K562 (cell line): ENCODE measurements around the gene PELI2. TPM values are rescaled to one million over a fixed set of nuclear protein-coding genes. Genes with fewer than 3 reads are reported as not detected.

ENCODE experiments used
- ATAC-seq: fragments of 200-7000 bp; cut with Tn5 transposase; 3 replicates; pipeline ENCODE4 v1.9.1; 2020; ENCODE audit warnings: moderate library complexity
- BruUV-seq: library from RNA; stranded (reverse); fragments of 400-500 nt; replicated peaks from 2 replicates; lab custom pipeline; 2021; lab: Mats Ljungman, UMichigan
- CTCF ChIA-PET: fragments of 300-600 bp; formaldehyde crosslinking; extraction: SDS; loops from one replicate; lab custom pipeline; 2021; ENCODE audit warnings: low intra/inter-chr PET ratio; lab: Yijun Ruan, JAX
- POLR2A ChIA-PET: fragments of 300-600, 350-650 bp; sonication (Branson Sonifier 250); formaldehyde crosslinking; extraction: SDS; loops from one replicate; lab custom pipeline; 2021; ENCODE audit warnings: antibody characterized with exemption, inconsistent platforms; lab: Yijun Ruan, JAX
- DNase-seq, 4 experiments: peaks; one replicate each; pipeline versions ENCODE4 v3.0.0 to v3.0.0-alpha.2; 2011 to 2018; ENCODE audit warnings: low spot score in 3 of 4, mixed read lengths in 3 of 4; ENCODE audit errors: extremely low read depth in 1 of 4
- FAIRE-seq: peaks from 2 replicates; lab custom pipeline; 2011; peaks lifted over from hg19 to GRCh38; lab: Jason Lieb, UNC
- H2AFZ ChIP-seq: 2 replicates; pipeline ENCODE4 v1.6.0; 2011; ENCODE audit warnings: low read depth, low read length, control low read depth, inconsistent platforms
- H3K27ac ChIP-seq: fragments of 200-600 bp; 3 replicates; pipeline ENCODE4 v1.8.0; 2011; ENCODE audit warnings: low read depth, mild to moderate bottlenecking, control low read depth, inconsistent platforms, low read length, moderate library complexity, mixed read lengths; ENCODE audit errors: extremely low read depth
- H3K27me3 ChIP-seq, 2 experiments: fragments of 300-600 bp in 1 of 2; 2 replicates in 1 of 2; 3 replicates in 1 of 2; pipeline versions ENCODE4 v1.6.0 to v1.8.0; 2011; ENCODE audit warnings: inconsistent platforms in 2 of 2, low read length in 2 of 2, mild to moderate bottlenecking in 1 of 2, mixed read lengths in 1 of 2, moderate library complexity in 1 of 2; ENCODE audit not compliant: control insufficient read depth in 2 of 2, insufficient read depth in 2 of 2
- H3K36me3 ChIP-seq: fragments of 300-600 bp; 3 replicates; pipeline ENCODE4 v1.8.0; 2011; ENCODE audit warnings: mild to moderate bottlenecking, low read length, inconsistent platforms; ENCODE audit not compliant: control insufficient read depth, insufficient read depth
- H3K4me1 ChIP-seq, 2 experiments: fragments of 200-600 bp in 1 of 2; replicated peaks in 1 of 2; 2 replicates in 1 of 2; 3 replicates in 1 of 2; pipeline versions ENCODE4 v1.5.1 to v1.8.0; 2011; ENCODE audit warnings: inconsistent platforms in 2 of 2, low read length in 2 of 2, mild to moderate bottlenecking in 1 of 2, mixed read lengths in 1 of 2, moderate library complexity in 1 of 2; ENCODE audit not compliant: control insufficient read depth in 2 of 2, insufficient read depth in 2 of 2
- H3K4me2 ChIP-seq: 2 replicates; pipeline ENCODE4 v1.6.1; 2011; ENCODE audit warnings: low read length, control low read depth, inconsistent platforms, mixed read lengths; ENCODE audit not compliant: insufficient read depth
- H3K4me3 ChIP-seq: fragments of 200-600 bp; sonication (generic), shearing (Covaris generic); 2 replicates; pipeline ENCODE4 v1.5.1; 2016; ENCODE audit warnings: control low read depth, inconsistent platforms
- H3K79me2 ChIP-seq: fragments of 200-600 bp; 3 replicates; pipeline ENCODE4 v1.8.0; 2011; ENCODE audit warnings: low read length, inconsistent platforms; ENCODE audit not compliant: control insufficient read depth, insufficient read depth
- H3K9ac ChIP-seq, 2 experiments: 2 replicates each; pipeline versions ENCODE4 v1.6.0 to v1.6.1; 2011; ENCODE audit warnings: low read depth in 2 of 2, low read length in 2 of 2, control low read depth in 1 of 2, inconsistent platforms in 1 of 2, mild to moderate bottlenecking in 1 of 2, mixed read lengths in 1 of 2; ENCODE audit not compliant: insufficient read depth in 1 of 2
- H3K9me1 ChIP-seq: one replicate; pipeline ENCODE4 v1.6.0; 2011; ENCODE audit warnings: inconsistent platforms, mild to moderate bottlenecking, low read length, moderate library complexity; ENCODE audit not compliant: control insufficient read depth, insufficient read depth
- H3K9me3 ChIP-seq: replicated peaks from 2 replicates; pipeline ENCODE4 v1.5.1; 2011; ENCODE audit warnings: low read depth, low read length, inconsistent platforms; ENCODE audit not compliant: control insufficient read depth, insufficient read depth
- H4K20me1 ChIP-seq: replicated peaks from 2 replicates; pipeline ENCODE4 v1.6.1; 2011; ENCODE audit warnings: low read length, inconsistent platforms, mixed read lengths; ENCODE audit not compliant: control insufficient read depth, insufficient read depth
- EHMT2 ChIP-seq: fragments of 450-650 bp; IDR thresholded peaks from 2 replicates; pipeline ENCODE4 v1.6.1; 2018; ENCODE audit warnings: antibody characterized with exemption
- GTF2E2 ChIP-seq: fragments of 200-800 bp; sonication (Bioruptor generic); IDR thresholded peaks from 2 replicates; pipeline ENCODE4 v1.6.1; 2016; ENCODE audit warnings: missing genetic modification characterization, missing compliant biosample characterization
- HNRNPLL ChIP-seq: fragments of 200-400 bp; formaldehyde crosslinking; IDR thresholded peaks from 2 replicates; pipeline ENCODE4 v1.6.1; 2017; ENCODE audit warnings: low read length, low read depth, mild to moderate bottlenecking; ENCODE audit not compliant: poor library complexity, severe bottlenecking
- MAFG ChIP-seq: fragments of 450-650 bp; conservative IDR thresholded peaks from 2 replicates; pipeline ENCODE4 v1.6.1; 2016; ENCODE audit warnings: missing genetic modification characterization, missing compliant biosample characterization
- MAZ ChIP-seq, 2 experiments: fragments of 450-650 bp in 1 of 2; sonication (generic) in 1 of 2; formaldehyde crosslinking; IDR thresholded peaks in 1 of 2; conservative IDR thresholded peaks in 1 of 2; 2 replicates each; pipeline versions ENCODE4 v1.4.0 to v1.5.0; 2020; ENCODE audit warnings: mild to moderate bottlenecking in 1 of 2, missing genetic modification reagents in 1 of 2
- NCOR1 ChIP-seq: fragments of 450-650 bp; IDR thresholded peaks from 2 replicates; pipeline ENCODE4 v1.6.1; 2016; ENCODE audit warnings: mild to moderate bottlenecking, moderate library complexity
- SMARCC2 ChIP-seq: fragments of 450-650 bp; IDR thresholded peaks from 2 replicates; pipeline ENCODE4 v1.6.1; 2017; ENCODE audit warnings: antibody characterized with exemption, moderate library complexity, mild to moderate bottlenecking, low read depth
- ZNF316 ChIP-seq: fragments of 450-650 bp; IDR thresholded peaks from 2 replicates; pipeline ENCODE4 v1.6.1; 2016
- ZNF668 ChIP-seq: fragments of 250-450 bp; sonication (Bioruptor Pico); IDR thresholded peaks from 2 replicates; pipeline ENCODE4 v1.8.0; 2022; ENCODE audit warnings: mild to moderate bottlenecking, inconsistent platforms
- ZNF75A ChIP-seq: fragments of 450-650 bp; formaldehyde crosslinking; IDR thresholded peaks from 2 replicates; pipeline ENCODE4 v1.4.0; 2020; ENCODE audit warnings: mild to moderate bottlenecking
- WGBS: fragments of 100-300 bp; shearing (Covaris generic); methylation state at CpG from one replicate; pipeline ENCODE4 v1.1.6; 2016; ENCODE audit warnings: low coverage, mixed read lengths; ENCODE audit not compliant: insufficient coverage; ENCODE audit errors: missing lambda C conversion rate; 5-methylcytosine and 5-hydroxymethylcytosine counted together
- in situ Hi-C: fragments of 300-500 bp; cut with MboI; formaldehyde crosslinking; loops from 4 replicates; pipeline ENCODE4 v1.15.0; 2018; ENCODE audit warnings: inconsistent platforms, mixed read lengths
- intact Hi-C: fragments of 100-400 bp; cut with micrococcal nuclease; formaldehyde crosslinking; loops from 2 replicates; pipeline ENCODE4 v1.14.2; 2022
- polyA plus RNA-seq, 8 experiments: library from polyadenylated mRNA; depleted of rRNA in 4 of 8; stranded (reverse) in 5 of 8; unstranded in 3 of 8; fragments of >200 nt; fragmentation: Nextera tagmentation in 2 of 8; fragmentation: Illumina TruSeq in 1 of 8; extraction: Ambion mirVana in 2 of 8; extraction: Trizol in 1 of 8; gene quantifications; 2 replicates each; pipeline versions ENCODE4 v1.2.1 to v1.2.3, GENCODE V29; 2011 to 2014; ENCODE audit warnings: inconsistent platforms in 1 of 8, missing spikeins in 1 of 8
- total RNA-seq, 7 experiments: library from RNA; depleted of rRNA in 6 of 7; stranded (reverse); fragments of >200 nt in 6 of 7; fragmentation: Illumina TruSeq in 2 of 7; extraction: Trizol in 2 of 7; gene quantifications; 2 replicates each; pipeline versions ENCODE4 v1.2.1 to v1.2.3, GENCODE V29; 2011 to 2021; ENCODE audit warnings: low replicate concordance in 1 of 7
- TF ChIP-seq, protein P1 (sequence below), 2 experiments: fragments of 450-650 bp; formaldehyde crosslinking in 1 of 2; IDR thresholded peaks; 2 replicates each; pipeline versions ENCODE4 v1.4.0 to v1.6.1; 2014 to 2020; ENCODE audit warnings: mild to moderate bottlenecking in 2 of 2, borderline replicate concordance in 1 of 2, low read depth in 1 of 2
- TF ChIP-seq, protein P2 (sequence below): fragments of 450-650 bp; formaldehyde crosslinking; IDR thresholded peaks from 2 replicates; pipeline ENCODE4 v1.4.0; 2020; ENCODE audit warnings: mild to moderate bottlenecking, moderate library complexity

PELI2 gene
- total and polyA plus RNA-seq, 9 of the 15 experiments (the other 6 are each of a cell fraction or from before 2014, with no cell fraction given), result 0.20 to 1.5 (median 0.44) TPM

DNA sequence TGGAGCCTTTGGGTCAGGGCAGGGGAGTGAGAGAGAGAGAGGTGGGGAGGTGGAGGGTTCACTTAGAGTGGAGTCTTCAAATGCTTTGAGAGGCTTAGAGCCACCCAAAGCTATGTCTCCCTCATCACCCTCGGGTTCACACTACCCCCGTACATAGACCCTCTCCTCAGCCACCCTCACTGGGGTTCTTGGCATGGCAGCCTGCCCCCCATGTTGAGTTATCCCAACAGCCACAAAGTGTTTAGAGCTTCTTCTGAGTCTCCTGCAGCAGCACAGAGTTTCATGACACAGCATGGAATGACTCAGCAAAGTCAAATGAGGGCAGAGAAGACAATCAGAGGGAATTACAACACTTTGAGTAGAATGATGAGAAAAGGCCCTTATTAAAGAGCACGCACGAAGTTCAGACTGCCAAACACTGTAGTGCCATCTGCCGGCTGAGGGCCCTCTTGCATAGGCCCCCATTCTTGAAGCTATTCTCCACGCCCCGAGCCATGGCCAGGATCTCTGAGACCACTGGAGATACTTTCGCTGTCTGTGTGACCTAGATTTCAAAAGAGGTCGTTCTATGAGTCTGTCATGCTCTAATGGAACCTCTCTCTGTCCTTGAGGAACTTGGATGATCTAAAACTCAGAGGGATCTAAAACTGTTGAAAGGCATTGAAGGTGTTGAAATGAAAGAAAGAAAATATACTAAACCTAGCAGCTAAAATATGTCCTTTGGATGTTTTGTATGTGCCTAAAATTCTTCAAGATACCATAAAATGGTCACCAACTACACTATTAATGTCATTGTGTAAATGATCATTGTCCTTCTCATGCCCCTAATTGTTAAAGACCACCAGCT, 221.9 kb downstream of the PELI2 start:
- 0% methylated on average over 6 of the region's 9 CpGs for WGBS
- Histone ChIP-seq H3K9me3 (no peaks in the 10 kb centered on the region), H3K9me1 (no peaks in the 10 kb centered on the region), H3K79me2 (no peaks in the 10 kb centered on the region), H3K9ac (no peak overlapping the region), H3K27ac (no peak overlapping the region; the same call in 2 of the 3 replicates), H3K27me3 (no peaks in the 10 kb centered on the region), H3K4me3 (no peak overlapping the region), H2AFZ (peak overlapping the region; percentile 89), H3K4me1 (peaks cover 0 to 17% of the 10 kb centered on the region in 2 experiments; a peak in 3 of 5 replicates), H4K20me1 (no peaks in the 10 kb centered on the region), H3K36me3 (no peaks in the 10 kb centered on the region), H3K4me2 (peak overlapping the region; percentile 46)
- ChIA-PET POLR2A (interaction anchor here (0.6 to 2.0 kb wide), 5 partner anchors 14 to 1007 kb away, joined by 3 to 5 read pairs (median 3); no protein-coding TSS in a partner anchor), CTCF (no interaction called here)
- intact Hi-C loops, result loop anchor here (1.0 to 10.0 kb wide), 4 partner anchors 125 to 902 kb away; no protein-coding TSS in a partner anchor
- BruUV-seq, result no TSS peak
- FAIRE-seq (peak; percentile 88), DNase-seq (peak; percentile 40 to 68 (median 52)), ATAC-seq (peak; percentile 97)
- in situ Hi-C loops, result no loop called here
- no peak for TF ChIP-seq SMARCC2
- TF ChIP-seq, protein P1, sequence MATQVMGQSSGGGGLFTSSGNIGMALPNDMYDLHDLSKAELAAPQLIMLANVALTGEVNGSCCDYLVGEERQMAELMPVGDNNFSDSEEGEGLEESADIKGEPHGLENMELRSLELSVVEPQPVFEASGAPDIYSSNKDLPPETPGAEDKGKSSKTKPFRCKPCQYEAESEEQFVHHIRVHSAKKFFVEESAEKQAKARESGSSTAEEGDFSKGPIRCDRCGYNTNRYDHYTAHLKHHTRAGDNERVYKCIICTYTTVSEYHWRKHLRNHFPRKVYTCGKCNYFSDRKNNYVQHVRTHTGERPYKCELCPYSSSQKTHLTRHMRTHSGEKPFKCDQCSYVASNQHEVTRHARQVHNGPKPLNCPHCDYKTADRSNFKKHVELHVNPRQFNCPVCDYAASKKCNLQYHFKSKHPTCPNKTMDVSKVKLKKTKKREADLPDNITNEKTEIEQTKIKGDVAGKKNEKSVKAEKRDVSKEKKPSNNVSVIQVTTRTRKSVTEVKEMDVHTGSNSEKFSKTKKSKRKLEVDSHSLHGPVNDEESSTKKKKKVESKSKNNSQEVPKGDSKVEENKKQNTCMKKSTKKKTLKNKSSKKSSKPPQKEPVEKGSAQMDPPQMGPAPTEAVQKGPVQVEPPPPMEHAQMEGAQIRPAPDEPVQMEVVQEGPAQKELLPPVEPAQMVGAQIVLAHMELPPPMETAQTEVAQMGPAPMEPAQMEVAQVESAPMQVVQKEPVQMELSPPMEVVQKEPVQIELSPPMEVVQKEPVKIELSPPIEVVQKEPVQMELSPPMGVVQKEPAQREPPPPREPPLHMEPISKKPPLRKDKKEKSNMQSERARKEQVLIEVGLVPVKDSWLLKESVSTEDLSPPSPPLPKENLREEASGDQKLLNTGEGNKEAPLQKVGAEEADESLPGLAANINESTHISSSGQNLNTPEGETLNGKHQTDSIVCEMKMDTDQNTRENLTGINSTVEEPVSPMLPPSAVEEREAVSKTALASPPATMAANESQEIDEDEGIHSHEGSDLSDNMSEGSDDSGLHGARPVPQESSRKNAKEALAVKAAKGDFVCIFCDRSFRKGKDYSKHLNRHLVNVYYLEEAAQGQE (IDR thresholded peaks at IDR 0.05; ENCODE audit: borderline replicate concordance), result peak; percentile 69
- TF ChIP-seq, protein P1 (CRISPR knock-in tag; IDR thresholded peaks at IDR 0.05; ENCODE audit: low read depth), result no peak
- 0 out of 2 replicates have a peak, but pooled peaks have one; percentile 15 for TF ChIP-seq NCOR1
- peak; percentile 96 for TF ChIP-seq ZNF316
- no peak for TF ChIP-seq EHMT2
- peak in 1 of 2 experiments; percentile 42; a peak in 1 of 4 replicates for TF ChIP-seq MAZ (CRISPR knock-in tag; conservative IDR thresholded peaks at IDR 0.05 in 1 of 2, IDR thresholded peaks at IDR 0.05 in 1 of 2)
- TF ChIP-seq GTF2E2 (tag), result no peak
- TF ChIP-seq, protein P2, sequence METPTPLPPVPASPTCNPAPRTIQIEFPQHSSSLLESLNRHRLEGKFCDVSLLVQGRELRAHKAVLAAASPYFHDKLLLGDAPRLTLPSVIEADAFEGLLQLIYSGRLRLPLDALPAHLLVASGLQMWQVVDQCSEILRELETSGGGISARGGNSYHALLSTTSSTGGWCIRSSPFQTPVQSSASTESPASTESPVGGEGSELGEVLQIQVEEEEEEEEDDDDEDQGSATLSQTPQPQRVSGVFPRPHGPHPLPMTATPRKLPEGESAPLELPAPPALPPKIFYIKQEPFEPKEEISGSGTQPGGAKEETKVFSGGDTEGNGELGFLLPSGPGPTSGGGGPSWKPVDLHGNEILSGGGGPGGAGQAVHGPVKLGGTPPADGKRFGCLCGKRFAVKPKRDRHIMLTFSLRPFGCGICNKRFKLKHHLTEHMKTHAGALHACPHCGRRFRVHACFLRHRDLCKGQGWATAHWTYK, result peak; percentile 60; the same call in 1 of the 2 replicates
- TF ChIP-seq HNRNPLL, result no peak
- no peak for TF ChIP-seq ZNF75A (CRISPR knock-in tag)
- TF ChIP-seq ZNF668 (CRISPR knock-in tag), result no peak
- TF ChIP-seq MAFG, result peak; percentile 99
